Measurements from ENCODE around the gene CYB5RL.

- TF ChIP-seq CBFB (CRISPR knock-in tag; IDR thresholded peaks at IDR 0.05) (no peak), HNF4A (CRISPR knock-in tag; IDR thresholded peaks at IDR 0.05) (no peak), ZNF788 (CRISPR knock-in tag; IDR thresholded peaks at IDR 0.05; ENCODE audit: borderline replicate concordance) (no peak), CHD2 (IDR thresholded peaks at IDR 0.05; ENCODE audit: low read depth, low read length) (no peak), FOXA1 (IDR thresholded peaks at IDR 0.05) (no peak), FOXA1 (CRISPR knock-in tag; IDR thresholded peaks at IDR 0.05) (no peak; the same call in 1 of the 2 replicates), ATAD3A (CRISPR knock-in tag; IDR thresholded peaks at IDR 0.05) (no peak), ZNF274 (CRISPR knock-in tag; IDR thresholded peaks at IDR 0.05) (no peak; the same call in 1 of the 2 replicates), POLR2AphosphoS5 (IDR thresholded peaks at IDR 0.05; ENCODE audit: low read depth, low read length) (no peak), CTCF (CRISPR knock-in tag; IDR thresholded peaks at IDR 0.05) (no peak)
Observed at GRCh38 chr1:54199151-54199764, 572 bp downstream of the CYB5RL start.
